ENCODE results near the gene ZNF534. TPM values are rescaled to one million over a fixed set of nuclear protein-coding genes. Genes with fewer than 3 reads are reported as not detected.
"Not testable (repeated sequence)": the region's sequence is repeated elsewhere in the genome, so short reads cannot be mapped to it uniquely, and the experiment has no call there.

ZNF534 gene
- total RNA-seq, 1 donor from 2014 or later = not detected

GRCh38 chr19:52464798-52465470 lies 36.0 kb downstream of the ZNF534 start:
- TF ChIP-seq CTCF (conservative IDR thresholded peaks at IDR 0.05) = peak; percentile 64
- Mint-ChIP-seq H3K4me3 (no peak overlapping the region), H3K4me1 (ENCODE audit: unreplicated experiment) (no peaks in the 10 kb centered on the region), H3K36me3 (peaks cover 4% of the 10 kb centered on the region), H3K27me3 (no peaks in the 10 kb centered on the region), H3K27ac (no peak overlapping the region), H3K9me3 (peaks cover 18% of the 10 kb centered on the region)
- no peak for DNase-seq (ENCODE audit: extremely low spot score, unreplicated experiment)

GRCh38 chr19:52473655-52474350 lies 44.9 kb downstream of the ZNF534 start:
- Mint-ChIP-seq H3K9me3 (peaks cover 32% of the 10 kb centered on the region), H3K27ac (no peak overlapping the region), H3K36me3 (peaks cover 10% of the 10 kb centered on the region), H3K4me1 (ENCODE audit: unreplicated experiment) (no peaks in the 10 kb centered on the region), H3K4me3 (no peak overlapping the region), H3K27me3 (no peaks in the 10 kb centered on the region)
- TF ChIP-seq CTCF (conservative IDR thresholded peaks at IDR 0.05) = no peak
- no peak for DNase-seq (ENCODE audit: extremely low spot score, unreplicated experiment)

GRCh38 chr19:52474351-52475127 lies 45.6 kb downstream of the ZNF534 start:
- peaks cover 10% of the 10 kb centered on the region for H3K36me3 Mint-ChIP-seq
- H3K27me3 Mint-ChIP-seq = no peaks in the 10 kb centered on the region
- no peak overlapping the region for H3K27ac Mint-ChIP-seq
- H3K9me3 Mint-ChIP-seq = peaks cover 32% of the 10 kb centered on the region
- DNase-seq (ENCODE audit: extremely low spot score, unreplicated experiment) = no peak
- no peak for TF ChIP-seq CTCF (conservative IDR thresholded peaks at IDR 0.05)
- H3K4me1 Mint-ChIP-seq (ENCODE audit: unreplicated experiment) = no peaks in the 10 kb centered on the region
- no peak overlapping the region for H3K4me3 Mint-ChIP-seq

GRCh38 chr19:52484111-52484743 lies 55.3 kb downstream of the ZNF534 start:
- H3K27me3 Mint-ChIP-seq = peaks cover 21% of the 10 kb centered on the region
- DNase-seq (ENCODE audit: extremely low spot score, unreplicated experiment); H3K27ac Mint-ChIP-seq; H3K4me1 Mint-ChIP-seq (ENCODE audit: unreplicated experiment); H3K36me3 Mint-ChIP-seq; H3K4me3 Mint-ChIP-seq; H3K9me3 Mint-ChIP-seq: not testable (repeated sequence)

- not testable (repeated sequence) for H3K36me3 Mint-ChIP-seq; H3K4me3 Mint-ChIP-seq; H3K27ac Mint-ChIP-seq; H3K4me1 Mint-ChIP-seq (ENCODE audit: unreplicated experiment); DNase-seq (ENCODE audit: extremely low spot score, unreplicated experiment); H3K9me3 Mint-ChIP-seq
- peaks cover 21% of the 10 kb centered on the region for H3K27me3 Mint-ChIP-seq
Observed at GRCh38 chr19:52485064-52485463, 56.1 kb downstream of the ZNF534 start.

- H3K9me3 Mint-ChIP-seq; H3K36me3 Mint-ChIP-seq; H3K27ac Mint-ChIP-seq; H3K4me3 Mint-ChIP-seq; H3K4me1 Mint-ChIP-seq (ENCODE audit: unreplicated experiment); DNase-seq (ENCODE audit: extremely low spot score, unreplicated experiment): not testable (repeated sequence)
- H3K27me3 Mint-ChIP-seq = peaks cover 21% of the 10 kb centered on the region
Observed at GRCh38 chr19:52485561-52486240, 56.8 kb downstream of the ZNF534 start.

Data from type B pancreatic cell (in vitro differentiated cells).